Adrenal gland (tissue), 12 donors: ENCODE measurements around the gene WDCP. TPM values are rescaled to one million over a fixed set of nuclear protein-coding genes. Genes with fewer than 3 reads are reported as not detected.

Experiments
- DNase-seq, 7 donors: peaks; one replicate each; pipeline ENCODE4 v3.0.0-alpha.2; 2019 to 2020
- H3K27ac ChIP-seq, 5 donors: fragments of 200-600 bp; sonication (generic) in 4 of 5; 1 replicate in 3 of 5; 2 replicates in 2 of 5; pipeline versions ENCODE4 v1.5.1 to v1.8.0; 2016 to 2020; ENCODE audit warnings: mild to moderate bottlenecking in 1 of 5
- H3K27me3 ChIP-seq: fragments of 200-600 bp; 2 replicates; pipeline ENCODE4 v1.8.0; 2021
- H3K36me3 ChIP-seq, 2 donors: fragments of 200-600 bp; replicated peaks in 1 of 2; 1 replicate in 1 of 2; 2 replicates in 1 of 2; pipeline versions ENCODE4 v1.5.1 to v1.8.0; 2018 to 2022
- H3K4me1 ChIP-seq, 2 donors: fragments of 200-600 bp; replicated peaks in 1 of 2; 1 replicate in 1 of 2; 2 replicates in 1 of 2; pipeline versions ENCODE4 v1.5.1 to v1.8.0; 2018 to 2021
- H3K4me3 ChIP-seq, 4 donors: fragments of 200-600 bp; sonication (generic) in 3 of 4; one replicate each; pipeline ENCODE4 v1.5.1; 2016 to 2018
- H3K9me3 ChIP-seq, 3 donors: fragments of 200-600 bp; sonication (generic) in 1 of 3; replicated peaks in 1 of 3; 1 replicate in 2 of 3; 2 replicates in 1 of 3; pipeline versions ENCODE4 v1.5.1 to v1.8.0; 2016 to 2021
- POLR2A ChIP-seq, 2 donors: fragments of 450-650 bp; IDR thresholded peaks; one replicate each; pipeline ENCODE4 v1.6.1; 2017; ENCODE audit warnings: antibody characterized with exemption in 2 of 2, mild to moderate bottlenecking in 2 of 2, moderate library complexity in 1 of 2
- WGBS, 4 donors: extraction: QIAGEN DNeasy Blood & Tissue Kit in 2 of 4; methylation state at CpG; one replicate each; pipeline versions ENCODE4 v1.1.5 to v1.1.7; 2013 to 2017; 5-methylcytosine and 5-hydroxymethylcytosine counted together
- intact Hi-C, 2 donors: fragments of 100-400 bp; cut with DNase I; formaldehyde crosslinking; loops; one replicate each; pipeline versions ENCODE4 v1.14.1 to v1.15.0; 2022 to 2023
- polyA plus RNA-seq, 3 donors: library from polyadenylated mRNA; stranded (reverse); fragments of 200-250 nt in 2 of 3; fragments of 350-450 nt in 1 of 3; fragmentation: Illumina TruSeq in 1 of 3; extraction: RNeasy Lipid Tissue Mini Kit (QIAGEN cat#74804) in 1 of 3; gene quantifications; one replicate each; pipeline ENCODE4 v1.2.3, GENCODE V29; 2013 to 2014
- total RNA-seq, 9 donors: library from RNA; depleted of rRNA in 4 of 9; stranded (reverse); fragments of >200 nt in 4 of 9; fragments of 120-200 nt in 1 of 9; fragmentation: NEBNext Ultra II Directional in 1 of 9; extraction: Animal tissue kit (Norgen Biotek cat#: 25700) in 1 of 9; gene quantifications; one replicate each; pipeline versions ENCODE4 v1.1.0 to v1.2.4, GENCODE V29; 2013 to 2023
- TF ChIP-seq, protein P1 (sequence below), 6 experiments: fragments of 450-650 bp in 4 of 6; fragments of 200-600 bp in 2 of 6; sonication (generic) in 1 of 6; IDR thresholded peaks; 1 replicate in 5 of 6; 2 replicates in 1 of 6; pipeline versions ENCODE4 v1.5.1 to v1.8.0; 2016 to 2021; ENCODE audit warnings: antibody characterized with exemption in 6 of 6, mild to moderate bottlenecking in 2 of 6, moderate library complexity in 1 of 6
- donor health status: healthy with polysubstance abuse.
- donor health status: Bipolar disorder and iron deficiency.
- donor health status: DM: yes; HTN: yes; CAD: no.
- donor health status: DM: no; HTN: no; CAD: no.
- donor health status: DM: no; HTN: no; CAD: no.
- donor health status: DM: yes; HTN: yes; CAD: no.

The WDCP gene
- total and polyA plus RNA-seq, 12 donors: 1.9 to 18.0 (median 11.0) TPM

DNA sequence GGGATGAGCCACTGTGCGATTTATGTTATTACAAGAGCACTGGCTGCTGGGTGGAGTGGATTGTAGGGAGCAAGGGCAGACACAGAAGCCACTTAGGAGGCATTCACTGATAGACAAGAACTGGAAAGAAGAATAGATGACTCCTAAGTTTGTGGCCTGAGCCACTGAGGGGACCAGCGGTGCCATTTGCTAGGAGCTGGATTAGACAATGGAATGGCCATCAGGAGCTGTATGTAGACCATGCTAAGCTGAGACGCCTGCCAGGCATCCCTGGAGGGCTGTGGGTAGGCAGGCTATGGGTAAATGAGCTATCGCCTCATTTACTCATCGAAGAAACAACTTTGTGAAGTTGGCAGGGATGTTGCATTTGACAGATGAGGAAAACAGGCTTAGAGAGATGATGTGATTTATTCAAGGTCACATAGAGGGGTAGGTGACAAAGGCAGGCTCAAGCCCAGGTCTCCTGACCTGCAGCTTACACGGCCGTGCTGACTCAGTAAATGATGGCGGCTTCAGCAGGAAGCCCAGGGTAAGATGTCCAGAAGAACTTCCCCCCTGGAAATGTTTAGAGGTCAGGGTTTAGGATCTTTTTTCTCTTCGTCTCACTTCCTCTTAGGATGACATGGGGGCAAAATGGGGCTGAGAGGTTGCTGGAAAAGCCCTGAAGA is 34.5 kb downstream of the WDCP start:
- Histone ChIP-seq H3K9me3 (no peaks in the 10 kb centered on the region), H3K27me3 (peaks cover 13% of the 10 kb centered on the region), H3K4me3 (no peak overlapping the region), H3K4me1 (peaks cover 0 to 11% of the 10 kb centered on the region in 2 donors), H3K36me3 (no peaks in the 10 kb centered on the region), H3K27ac (no peak overlapping the region)
- DNase-seq: no peak
- TF ChIP-seq, protein P1, sequence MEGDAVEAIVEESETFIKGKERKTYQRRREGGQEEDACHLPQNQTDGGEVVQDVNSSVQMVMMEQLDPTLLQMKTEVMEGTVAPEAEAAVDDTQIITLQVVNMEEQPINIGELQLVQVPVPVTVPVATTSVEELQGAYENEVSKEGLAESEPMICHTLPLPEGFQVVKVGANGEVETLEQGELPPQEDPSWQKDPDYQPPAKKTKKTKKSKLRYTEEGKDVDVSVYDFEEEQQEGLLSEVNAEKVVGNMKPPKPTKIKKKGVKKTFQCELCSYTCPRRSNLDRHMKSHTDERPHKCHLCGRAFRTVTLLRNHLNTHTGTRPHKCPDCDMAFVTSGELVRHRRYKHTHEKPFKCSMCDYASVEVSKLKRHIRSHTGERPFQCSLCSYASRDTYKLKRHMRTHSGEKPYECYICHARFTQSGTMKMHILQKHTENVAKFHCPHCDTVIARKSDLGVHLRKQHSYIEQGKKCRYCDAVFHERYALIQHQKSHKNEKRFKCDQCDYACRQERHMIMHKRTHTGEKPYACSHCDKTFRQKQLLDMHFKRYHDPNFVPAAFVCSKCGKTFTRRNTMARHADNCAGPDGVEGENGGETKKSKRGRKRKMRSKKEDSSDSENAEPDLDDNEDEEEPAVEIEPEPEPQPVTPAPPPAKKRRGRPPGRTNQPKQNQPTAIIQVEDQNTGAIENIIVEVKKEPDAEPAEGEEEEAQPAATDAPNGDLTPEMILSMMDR (IDR thresholded peaks at IDR 0.05): no peak
- TF ChIP-seq POLR2A (IDR thresholded peaks at IDR 0.05): no peak
- intact Hi-C loops: no loop called here
- 65 to 74% (median 70%) methylated on average over 9 of the region's 9 CpGs for WGBS, 4 donors

DNA sequence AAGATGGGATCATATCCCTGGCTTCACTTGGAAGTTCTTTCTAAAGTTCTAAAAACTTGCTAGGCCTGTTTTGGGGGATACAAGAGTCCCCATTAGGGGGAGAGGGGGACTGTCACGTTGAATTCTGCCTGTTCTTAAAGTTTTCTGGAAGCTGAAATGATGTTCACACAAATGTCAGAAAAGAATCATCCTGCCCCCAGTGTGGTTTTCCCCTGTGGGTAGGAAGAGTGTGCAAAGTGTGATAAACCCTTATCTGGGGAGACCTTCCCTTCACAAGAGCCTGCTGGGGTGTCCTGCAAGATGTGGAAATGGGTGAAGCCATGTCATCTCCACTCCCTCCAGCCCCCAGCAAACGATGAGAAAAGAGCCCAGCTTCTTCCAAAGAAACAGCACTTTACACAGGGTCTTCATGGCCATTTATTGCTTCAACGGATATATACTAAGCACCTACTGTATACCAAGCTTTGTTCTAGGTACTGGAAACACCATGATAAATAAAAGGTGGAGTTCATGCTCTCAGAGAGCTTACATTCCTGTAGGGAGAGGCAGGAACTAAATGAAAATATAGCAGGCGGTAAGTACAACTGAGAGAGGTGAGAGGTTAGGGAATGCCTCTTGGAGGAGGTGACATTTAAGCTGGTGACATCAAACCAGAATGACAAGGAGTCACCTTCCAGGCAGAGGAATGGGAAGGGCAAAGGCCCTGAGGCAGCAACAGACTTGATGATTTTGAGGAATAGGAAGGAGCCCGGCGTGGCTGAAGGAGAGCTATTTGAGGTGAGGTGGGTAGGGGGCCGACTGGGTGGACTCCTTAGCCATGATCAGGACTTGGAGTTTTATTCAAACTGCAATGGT is 35.7 kb downstream of the WDCP start:
- TF ChIP-seq, protein P1 (IDR thresholded peaks at IDR 0.05): no peak
- no peak for TF ChIP-seq POLR2A (IDR thresholded peaks at IDR 0.05)
- no peak for DNase-seq
- no peak overlapping the region for H3K4me3 ChIP-seq
- intact Hi-C loops: no loop called here
- H3K27ac ChIP-seq: no peak overlapping the region
- H3K36me3 ChIP-seq: no peaks in the 10 kb centered on the region
- WGBS, 4 donors: 70 to 83% (median 74%) methylated on average over 7 of the region's 7 CpGs
- peaks cover 13% of the 10 kb centered on the region for H3K27me3 ChIP-seq
- no peaks in the 10 kb centered on the region for H3K9me3 ChIP-seq
- H3K4me1 ChIP-seq: peaks cover 0 to 11% of the 10 kb centered on the region in 2 donors

GRCh38 chr2:24010477-24011249 is 36.5 kb downstream of the WDCP start:
- no peak overlapping the region for H3K4me3 ChIP-seq

More at GRCh38 chr2:24010477-24011249, 36.5 kb downstream of the WDCP start:
- TF ChIP-seq, protein P1 (IDR thresholded peaks at IDR 0.05): no peak
- no peak for TF ChIP-seq POLR2A (IDR thresholded peaks at IDR 0.05)
- no peak for DNase-seq
- peaks cover 13% of the 10 kb centered on the region for H3K27me3 ChIP-seq
- no peaks in the 10 kb centered on the region for H3K36me3 ChIP-seq
- WGBS, 4 donors: 60 to 87% (median 64%) methylated on average over 17 to 37 of the region's 37 CpGs
- peaks cover 0 to 11% of the 10 kb centered on the region in 2 donors for H3K4me1 ChIP-seq
- H3K27ac ChIP-seq: no peak overlapping the region
- intact Hi-C loops: no loop called here
- no peaks in the 10 kb centered on the region for H3K9me3 ChIP-seq
